HAP-1 (cell line): ENCODE results near the gene RAB36.

Experiments
- DNase-seq, 2 experiments: peaks; one replicate each; pipeline ENCODE4 v3.0.0-alpha.2; 2016 to 2020; ENCODE audit warnings: low spot score in 2 of 2
- H3K27me3 ChIP-seq: fragments of 250-450 bp; sonication (Bioruptor Pico); 2 replicates; pipeline ENCODE4 v1.5.1; 2020; ENCODE audit warnings: low read depth, mild to moderate bottlenecking, moderate library complexity
- H3K36me3 ChIP-seq: fragments of 250-450 bp; sonication (Bioruptor Pico); replicated peaks from 2 replicates; pipeline ENCODE4 v1.5.1; 2020; ENCODE audit warnings: mild to moderate bottlenecking
- H3K4me1 ChIP-seq: fragments of 250-450 bp; sonication (Bioruptor Pico); 2 replicates; pipeline ENCODE4 v1.5.1; 2020; ENCODE audit warnings: mild to moderate bottlenecking
- H3K4me3 ChIP-seq: fragments of 250-450 bp; sonication (Bioruptor Pico); 2 replicates; pipeline ENCODE4 v1.5.1; 2020; ENCODE audit warnings: mild to moderate bottlenecking, moderate library complexity
- H3K9me3 ChIP-seq: fragments of 250-450 bp; sonication (Bioruptor Pico); 2 replicates; pipeline ENCODE4 v1.5.1; 2020; ENCODE audit warnings: mild to moderate bottlenecking, moderate library complexity
- in situ Hi-C: fragments of 300-500 bp; cut with MboI; formaldehyde crosslinking; loops from 3 replicates; pipeline ENCODE4 v1.14.3; 2020; ENCODE audit warnings: low sequenced_read_pairs, inconsistent platforms, mixed read lengths

The RAB36 gene

DNA sequence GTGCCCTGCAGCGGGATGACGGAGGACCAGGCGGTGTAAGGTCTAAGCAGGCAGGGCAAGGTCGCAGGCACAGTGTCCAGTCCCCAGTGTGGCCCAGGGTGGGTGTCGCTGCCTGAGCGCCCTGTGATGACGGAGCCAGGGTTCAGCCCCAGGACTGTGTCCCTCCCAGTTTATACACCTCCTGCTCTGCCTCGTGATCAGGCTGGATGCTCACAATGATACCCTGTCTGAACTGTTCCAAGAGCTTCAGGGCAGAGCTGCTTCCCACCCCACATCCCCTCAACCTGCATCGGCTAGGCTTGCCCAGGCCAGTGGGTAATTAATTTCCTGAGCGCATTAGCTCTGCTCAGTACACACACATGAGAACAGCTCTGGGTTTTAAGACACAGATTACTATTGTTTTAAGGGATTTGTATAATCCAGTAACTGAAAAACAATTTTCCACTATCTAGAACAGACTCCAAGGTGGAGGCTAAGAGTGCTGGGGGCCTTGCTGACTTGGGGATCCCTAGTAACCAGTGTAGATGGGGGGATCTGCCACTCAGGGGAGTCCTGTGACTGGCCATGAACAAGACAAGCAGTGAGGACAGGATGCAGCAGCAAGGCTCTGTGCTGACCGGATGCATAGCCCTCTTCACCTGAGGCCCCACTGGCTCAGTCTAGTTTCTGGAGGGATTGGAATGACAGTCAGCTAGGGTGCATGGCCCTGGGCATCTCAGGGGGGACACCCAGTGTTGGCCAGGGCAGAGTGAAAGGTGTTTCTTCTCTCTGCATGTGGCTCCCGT lies 40.9 kb upstream of the RAB36 start:
- no peaks in the 10 kb centered on the region for H3K4me1 ChIP-seq
- in situ Hi-C loops = no loop called here

DNA sequence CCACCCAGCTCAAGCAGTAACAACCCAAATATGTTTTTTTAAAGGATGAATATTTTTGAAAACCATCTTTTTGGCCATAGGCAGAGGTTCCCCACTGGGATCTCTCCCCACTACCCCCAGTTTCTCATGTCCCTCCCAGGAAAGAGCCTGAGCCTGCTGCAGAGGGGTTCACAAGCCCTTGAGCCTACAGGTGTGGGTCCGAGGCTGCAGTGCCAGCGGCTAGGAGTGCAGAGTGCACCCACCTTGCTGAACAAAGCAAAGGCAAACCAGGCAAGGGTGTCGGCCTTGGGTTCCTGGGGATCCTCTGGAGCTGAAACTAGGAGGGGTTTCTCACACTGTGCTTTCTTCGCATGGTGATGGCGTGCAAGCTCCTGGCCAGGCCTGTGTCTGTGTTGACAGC lies 40.0 kb upstream of the RAB36 start:
- no peak overlapping the region for H3K4me3 ChIP-seq
- DNase-seq = no peak
- no peaks in the 10 kb centered on the region for H3K27me3 ChIP-seq
- no peaks in the 10 kb centered on the region for H3K9me3 ChIP-seq
- in situ Hi-C loops = no loop called here
- no peaks in the 10 kb centered on the region for H3K4me1 ChIP-seq
- no peaks in the 10 kb centered on the region for H3K36me3 ChIP-seq

More for the DNA sequence above, 40.9 kb upstream of the RAB36 start:
- Histone ChIP-seq H3K27me3 (no peaks in the 10 kb centered on the region), H3K9me3 (no peaks in the 10 kb centered on the region), H3K36me3 (no peaks in the 10 kb centered on the region), H3K4me3 (no peak overlapping the region)
- DNase-seq = no peak

DNA sequence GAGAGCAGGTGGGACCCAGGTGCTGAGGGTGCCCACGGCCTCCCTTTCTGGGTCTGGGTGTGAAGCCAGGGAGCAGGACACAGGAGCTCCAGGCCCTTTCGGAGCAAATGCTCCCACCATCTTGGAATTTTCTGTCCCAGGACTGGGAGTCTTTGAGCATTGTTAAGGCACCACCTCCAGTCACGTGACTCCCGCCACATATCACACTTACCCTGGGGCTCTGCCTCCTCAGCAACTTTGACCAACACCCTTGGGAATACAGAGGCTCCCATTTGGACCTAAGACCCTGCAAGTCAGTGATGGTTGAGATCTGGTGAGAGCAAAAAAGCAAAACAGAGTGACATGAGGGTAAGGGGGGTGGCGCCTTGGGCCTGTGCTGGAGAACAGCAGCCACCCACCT lies 39.4 kb upstream of the RAB36 start:
- Histone ChIP-seq H3K27me3 (no peaks in the 10 kb centered on the region), H3K4me3 (no peak overlapping the region), H3K9me3 (no peaks in the 10 kb centered on the region), H3K36me3 (no peaks in the 10 kb centered on the region), H3K4me1 (no peaks in the 10 kb centered on the region)
- in situ Hi-C loops = no loop called here
- DNase-seq = no peak

DNA sequence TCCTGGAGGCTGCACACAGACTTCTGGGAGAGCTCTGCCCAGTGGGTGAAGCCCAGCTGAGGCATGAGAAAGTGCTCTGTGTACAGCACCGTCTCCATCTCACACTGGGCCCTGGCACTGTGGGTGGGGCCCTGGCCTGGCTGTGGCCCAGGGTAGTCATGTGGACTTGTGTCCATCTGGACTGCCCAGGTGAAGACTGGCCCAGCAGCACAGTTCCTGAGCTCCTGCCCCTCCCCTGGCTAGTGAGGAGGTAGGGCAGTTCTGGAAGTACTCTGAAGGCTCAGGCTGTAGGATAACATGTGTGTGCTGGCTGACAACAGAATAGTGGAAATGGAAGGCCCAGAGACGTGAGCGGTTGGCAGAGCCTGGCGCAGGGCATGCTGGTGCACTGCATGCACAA lies 38.9 kb upstream of the RAB36 start:
- Histone ChIP-seq H3K9me3 (no peaks in the 10 kb centered on the region), H3K36me3 (no peaks in the 10 kb centered on the region), H3K4me1 (no peaks in the 10 kb centered on the region), H3K4me3 (no peak overlapping the region), H3K27me3 (no peaks in the 10 kb centered on the region)
- no peak for DNase-seq
- in situ Hi-C loops = no loop called here

DNA sequence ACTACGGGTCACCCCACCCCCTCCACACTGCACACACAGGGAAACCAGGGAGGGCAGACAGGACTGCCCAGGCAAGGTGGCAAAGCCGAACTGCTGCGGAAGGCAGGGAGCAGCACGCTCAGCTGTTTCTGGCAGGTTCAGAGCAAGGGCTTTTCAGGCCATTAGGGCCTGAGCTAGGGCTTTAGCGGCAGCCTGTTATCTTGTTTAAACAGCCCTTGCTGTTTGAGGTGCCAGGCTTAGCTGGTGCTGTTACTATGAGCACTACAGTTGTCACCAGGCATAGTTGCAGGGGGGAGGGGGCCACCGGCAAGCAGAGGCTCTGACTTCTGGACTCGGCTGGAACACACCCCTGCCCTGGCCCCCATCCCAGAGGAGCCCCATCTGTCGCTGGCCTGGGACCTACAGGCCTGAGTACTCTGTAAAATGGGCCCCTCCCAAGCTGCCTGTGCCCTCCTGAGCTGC lies 38.3 kb upstream of the RAB36 start:
- Histone ChIP-seq H3K4me1 (no peaks in the 10 kb centered on the region), H3K4me3 (no peak overlapping the region), H3K27me3 (no peaks in the 10 kb centered on the region), H3K36me3 (no peaks in the 10 kb centered on the region), H3K9me3 (no peaks in the 10 kb centered on the region)
- no peak for DNase-seq
- in situ Hi-C loops = no loop called here

DNA sequence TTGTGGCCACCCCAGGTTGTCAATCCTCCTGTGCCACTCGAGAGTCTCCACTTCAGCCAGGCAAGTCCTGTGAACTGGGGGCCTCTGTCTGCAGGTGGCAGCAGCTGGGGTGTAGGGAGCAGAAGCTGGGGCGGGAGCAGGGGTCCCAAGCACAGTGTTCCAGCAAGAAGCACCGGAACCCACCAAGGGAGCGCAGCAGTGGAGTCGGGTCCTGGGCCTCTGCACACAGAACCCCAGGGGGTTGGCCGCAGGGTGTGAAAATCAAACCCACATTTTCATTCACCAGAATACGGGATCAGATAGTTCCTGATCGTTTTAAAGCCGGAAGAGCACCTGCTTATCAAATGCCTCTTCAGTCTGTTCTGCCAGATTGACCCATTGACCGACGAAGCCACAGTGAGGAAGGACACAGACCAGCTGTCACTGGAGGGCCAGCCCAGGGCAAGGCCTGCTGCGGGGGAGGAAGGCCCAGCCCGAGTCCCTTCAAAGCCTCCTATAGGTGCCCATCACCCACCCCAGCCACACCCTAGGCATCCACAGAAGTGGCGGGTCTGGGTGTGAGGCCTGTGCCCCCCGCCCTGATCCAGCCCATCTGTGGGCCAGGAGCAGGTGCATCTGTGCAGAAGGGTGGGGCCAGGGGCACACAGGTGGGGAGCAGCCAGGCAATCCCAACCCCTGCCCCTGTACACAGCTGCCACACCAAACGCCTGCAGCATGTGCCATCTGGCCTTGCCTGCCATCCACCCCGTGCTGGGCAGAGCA lies 37.6 kb upstream of the RAB36 start:
- no peak overlapping the region for H3K4me3 ChIP-seq
- H3K27me3 ChIP-seq = no peaks in the 10 kb centered on the region
- H3K9me3 ChIP-seq = no peaks in the 10 kb centered on the region
- in situ Hi-C loops = no loop called here
- H3K36me3 ChIP-seq = no peaks in the 10 kb centered on the region
- DNase-seq = no peak
- H3K4me1 ChIP-seq = no peaks in the 10 kb centered on the region

DNA sequence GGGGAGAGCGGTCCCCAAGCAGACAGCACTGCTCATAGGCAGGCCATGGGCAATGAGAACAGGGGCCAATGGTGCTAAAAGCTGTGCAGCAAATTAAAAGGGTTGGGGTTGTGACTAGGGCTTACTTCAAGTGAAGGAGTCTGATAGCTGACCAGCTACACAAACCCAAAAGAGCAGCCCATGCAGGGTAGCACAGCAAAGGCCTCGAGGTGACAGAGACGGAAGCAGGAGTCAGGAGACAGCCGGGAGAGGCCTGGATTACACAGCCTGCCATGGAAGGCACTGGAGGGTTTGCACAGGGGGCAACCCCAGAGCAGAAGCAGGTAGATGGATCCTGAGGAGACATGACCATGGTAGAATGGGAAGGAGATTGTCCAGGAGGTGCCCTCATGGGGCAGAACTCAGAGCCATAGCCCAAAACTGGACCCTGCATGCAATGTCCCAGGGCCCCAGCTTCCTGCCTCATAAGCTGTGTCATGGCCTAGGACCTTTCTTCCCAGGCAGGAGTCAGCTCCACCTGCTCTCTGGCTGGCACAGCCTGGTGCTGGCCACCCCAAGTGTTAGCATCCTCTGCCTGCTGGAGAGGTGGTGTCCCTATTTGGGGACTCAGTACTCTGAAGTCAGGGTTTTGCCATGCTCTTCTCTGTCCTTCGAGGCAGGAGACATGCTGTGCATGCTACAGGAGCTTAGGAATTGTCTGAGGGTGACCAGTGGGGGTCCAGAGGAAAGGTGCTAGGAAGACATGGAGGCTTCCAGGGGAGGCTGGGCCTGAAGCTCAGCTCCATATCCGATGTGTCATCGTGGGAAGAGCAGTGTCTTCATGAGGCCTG lies 36.8 kb upstream of the RAB36 start:
- no peak overlapping the region for H3K4me3 ChIP-seq
- H3K9me3 ChIP-seq = no peaks in the 10 kb centered on the region
- in situ Hi-C loops = no loop called here
- H3K4me1 ChIP-seq = no peaks in the 10 kb centered on the region
- no peaks in the 10 kb centered on the region for H3K36me3 ChIP-seq
- DNase-seq = no peak
- H3K27me3 ChIP-seq = no peaks in the 10 kb centered on the region

DNA sequence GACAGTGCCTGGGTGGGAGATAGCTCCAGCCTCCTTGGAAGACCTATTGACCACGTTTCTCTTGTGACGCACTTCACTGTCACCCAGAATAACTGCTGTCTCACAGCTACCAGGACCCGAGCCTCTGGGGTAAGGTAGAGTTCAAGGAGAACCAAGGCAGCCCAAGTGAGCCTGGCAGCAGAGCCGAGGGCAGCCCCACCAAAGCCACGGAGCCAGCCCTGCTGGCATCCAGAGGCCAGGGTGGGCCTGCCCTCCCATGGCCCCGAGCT lies 36.3 kb upstream of the RAB36 start:
- Histone ChIP-seq H3K27me3 (no peaks in the 10 kb centered on the region), H3K4me3 (no peak overlapping the region), H3K36me3 (no peaks in the 10 kb centered on the region), H3K9me3 (no peaks in the 10 kb centered on the region), H3K4me1 (no peaks in the 10 kb centered on the region)
- no peak for DNase-seq
- in situ Hi-C loops = no loop called here

DNA sequence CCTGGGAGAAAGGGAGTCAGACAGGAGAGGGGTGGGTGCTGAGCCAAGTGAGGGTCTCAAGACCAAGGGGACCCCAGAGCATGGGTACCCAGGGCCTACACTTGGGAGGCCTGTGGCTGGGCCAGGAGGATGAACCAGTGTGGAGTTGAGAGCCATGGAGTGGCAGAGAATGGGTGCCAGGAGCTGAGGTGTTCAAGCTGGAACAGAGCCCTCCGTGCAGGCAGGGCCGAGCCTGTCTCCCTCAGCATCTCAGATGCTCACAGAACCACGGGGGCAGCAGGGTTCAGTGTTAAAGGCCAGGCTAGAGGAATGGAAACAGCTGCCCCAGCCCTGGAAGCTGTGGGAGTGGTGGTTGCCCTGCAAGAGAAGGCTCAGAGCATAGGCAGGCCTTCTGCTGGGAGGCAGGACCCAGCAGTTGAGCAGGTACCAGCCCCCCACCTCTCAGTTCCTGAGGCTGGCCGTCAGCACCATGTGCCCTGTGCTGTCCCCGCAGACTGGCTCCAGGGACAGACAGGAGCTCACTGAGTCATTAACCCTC lies 35.8 kb upstream of the RAB36 start:
- Histone ChIP-seq H3K27me3 (no peaks in the 10 kb centered on the region), H3K4me1 (no peaks in the 10 kb centered on the region), H3K36me3 (no peaks in the 10 kb centered on the region), H3K4me3 (no peak overlapping the region), H3K9me3 (no peaks in the 10 kb centered on the region)
- in situ Hi-C loops = no loop called here
- no peak for DNase-seq

DNA sequence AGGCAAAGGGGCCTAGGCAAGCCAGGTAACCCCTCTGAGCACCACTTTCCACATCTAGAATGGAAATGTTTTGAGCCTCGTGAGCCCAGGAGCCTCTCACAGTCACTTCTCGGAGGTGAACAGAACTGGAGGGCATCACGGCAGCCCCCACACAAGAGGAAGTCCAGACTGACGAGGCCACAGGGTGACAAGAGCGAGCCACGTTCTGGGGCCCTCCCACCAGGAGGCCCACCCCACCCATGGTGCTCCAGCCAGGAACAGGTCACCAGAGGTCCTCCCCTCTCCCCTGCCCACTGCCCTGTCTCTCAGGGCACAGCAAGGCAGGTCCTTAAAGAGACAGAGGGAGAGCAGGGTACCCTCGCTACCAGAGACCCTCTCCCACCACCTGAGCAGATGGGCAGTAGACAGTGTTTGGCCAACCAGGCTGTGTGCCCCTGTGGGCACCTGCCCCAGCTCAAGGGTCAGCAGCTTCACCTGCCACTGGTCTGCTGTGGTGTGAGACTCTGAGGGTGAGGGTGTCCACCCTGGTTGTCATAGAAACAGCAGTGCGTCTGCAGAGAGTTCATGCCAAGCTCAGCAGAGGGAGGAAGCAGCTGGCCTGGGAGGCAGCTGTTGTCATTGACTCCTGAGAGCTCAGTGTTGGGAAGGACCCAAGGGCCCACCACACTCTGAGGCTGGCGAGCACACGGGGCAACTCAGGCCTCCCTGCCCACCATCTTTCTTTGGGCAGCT lies 34.9 kb upstream of the RAB36 start:
- in situ Hi-C loops = no loop called here
- Histone ChIP-seq H3K4me1 (no peaks in the 10 kb centered on the region), H3K27me3 (no peaks in the 10 kb centered on the region), H3K36me3 (no peaks in the 10 kb centered on the region), H3K4me3 (no peak overlapping the region), H3K9me3 (no peaks in the 10 kb centered on the region)
- DNase-seq = no peak

DNA sequence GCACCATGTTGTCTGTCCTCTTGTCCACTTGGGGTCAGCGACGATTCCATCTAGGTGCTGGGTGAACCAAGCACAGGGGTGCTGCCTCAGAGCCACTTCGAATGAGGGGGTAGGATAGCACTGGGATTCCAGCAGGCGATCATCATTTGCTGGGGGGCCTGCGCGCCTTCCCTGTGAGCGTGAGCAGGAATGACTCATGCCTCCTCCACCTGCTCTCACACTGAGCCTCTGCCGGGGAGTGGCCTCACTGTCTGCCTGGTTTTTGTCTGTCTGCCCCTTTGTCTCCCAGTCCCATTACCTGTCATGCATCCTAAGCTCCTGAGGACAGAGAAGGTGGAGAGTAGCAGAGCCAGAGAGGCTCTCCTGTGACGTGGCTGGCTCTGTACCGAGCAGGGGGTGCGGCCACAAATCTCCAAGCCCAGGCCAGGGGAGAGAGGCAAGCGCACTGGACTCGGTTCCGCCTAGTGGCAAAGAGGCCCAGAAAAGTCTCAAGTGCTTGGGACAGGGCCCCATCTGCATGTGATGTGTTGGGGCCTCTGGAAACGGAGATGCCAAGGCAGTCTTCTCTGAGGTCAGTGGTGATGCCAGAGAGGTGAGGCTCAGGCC lies 34.3 kb upstream of the RAB36 start:
- no peak overlapping the region for H3K4me3 ChIP-seq
- no peaks in the 10 kb centered on the region for H3K4me1 ChIP-seq
- no peak for DNase-seq
- H3K27me3 ChIP-seq = no peaks in the 10 kb centered on the region
- H3K9me3 ChIP-seq = no peaks in the 10 kb centered on the region
- in situ Hi-C loops = no loop called here
- H3K36me3 ChIP-seq = no peaks in the 10 kb centered on the region

DNA sequence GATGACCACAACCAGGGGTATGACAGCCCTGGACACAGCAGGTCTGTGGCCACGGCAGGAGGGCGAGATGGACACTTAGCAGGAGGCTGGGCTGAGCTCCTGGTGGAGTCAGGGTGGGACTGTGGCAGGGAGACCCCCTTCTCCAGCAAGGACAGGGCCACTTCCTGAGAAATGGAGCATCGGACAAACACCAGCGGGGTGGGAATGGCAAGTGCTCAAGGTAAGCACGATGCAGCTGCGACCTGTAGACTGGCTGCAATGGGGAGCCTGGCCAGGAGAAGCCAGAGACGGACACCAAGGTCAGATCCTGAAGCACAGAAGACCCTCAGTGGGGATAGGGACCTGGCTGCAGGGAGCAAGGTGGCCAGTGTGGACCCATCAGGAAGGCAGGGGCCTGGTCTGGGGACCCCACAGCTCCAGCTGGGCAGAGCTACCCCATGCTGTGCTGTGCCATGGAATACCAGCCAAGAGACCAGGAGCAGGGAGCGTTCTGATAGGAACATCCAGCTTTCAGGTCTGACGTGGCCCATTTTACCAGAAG lies 32.7 kb upstream of the RAB36 start:
- no peaks in the 10 kb centered on the region for H3K27me3 ChIP-seq

More for the DNA sequence above, 32.7 kb upstream of the RAB36 start:
- Histone ChIP-seq H3K4me3 (no peak overlapping the region), H3K36me3 (no peaks in the 10 kb centered on the region), H3K4me1 (no peaks in the 10 kb centered on the region), H3K9me3 (no peaks in the 10 kb centered on the region)
- DNase-seq = no peak
- in situ Hi-C loops = no loop called here
